Mesodermal cell (in vitro differentiated cells): Measurements from ENCODE around the gene MTFR1L.

Source experiments
- H3K27ac ChIP-seq: 2 replicates; pipeline ENCODE4 v1.7.0; 2013; ENCODE audit warnings: mild to moderate bottlenecking, low read depth, low read length, moderate library complexity; ENCODE audit not compliant: severe bottlenecking
- H3K36me3 ChIP-seq: 2 replicates; pipeline ENCODE4 v1.7.1; 2013; ENCODE audit warnings: mild to moderate bottlenecking, low read length, moderate library complexity; ENCODE audit not compliant: control insufficient read depth, insufficient read depth
- H3K4me1 ChIP-seq: one replicate; pipeline ENCODE4 v1.7.1; 2013; ENCODE audit warnings: mild to moderate bottlenecking, low read length; ENCODE audit not compliant: insufficient read depth, control insufficient read depth, poor library complexity, severe bottlenecking
- H3K4me3 ChIP-seq: 2 replicates; pipeline ENCODE4 v1.7.0; 2013; ENCODE audit warnings: low read length, control low read depth, mild to moderate bottlenecking; ENCODE audit not compliant: insufficient read depth, poor library complexity, severe bottlenecking; ENCODE audit errors: extremely low read depth
- H3K9me3 ChIP-seq: 2 replicates; pipeline ENCODE4 v1.7.1; 2013; ENCODE audit warnings: mild to moderate bottlenecking, low read length, moderate library complexity; ENCODE audit not compliant: control insufficient read depth
- WGBS, 2 experiments: methylation state at CpG; one replicate each; pipeline ENCODE4 v1.1.5; 2013; ENCODE audit warnings: missing lambda C conversion rate in 2 of 2; ENCODE audit not compliant: insufficient coverage in 2 of 2; 5-methylcytosine and 5-hydroxymethylcytosine counted together

MTFR1L gene

DNA sequence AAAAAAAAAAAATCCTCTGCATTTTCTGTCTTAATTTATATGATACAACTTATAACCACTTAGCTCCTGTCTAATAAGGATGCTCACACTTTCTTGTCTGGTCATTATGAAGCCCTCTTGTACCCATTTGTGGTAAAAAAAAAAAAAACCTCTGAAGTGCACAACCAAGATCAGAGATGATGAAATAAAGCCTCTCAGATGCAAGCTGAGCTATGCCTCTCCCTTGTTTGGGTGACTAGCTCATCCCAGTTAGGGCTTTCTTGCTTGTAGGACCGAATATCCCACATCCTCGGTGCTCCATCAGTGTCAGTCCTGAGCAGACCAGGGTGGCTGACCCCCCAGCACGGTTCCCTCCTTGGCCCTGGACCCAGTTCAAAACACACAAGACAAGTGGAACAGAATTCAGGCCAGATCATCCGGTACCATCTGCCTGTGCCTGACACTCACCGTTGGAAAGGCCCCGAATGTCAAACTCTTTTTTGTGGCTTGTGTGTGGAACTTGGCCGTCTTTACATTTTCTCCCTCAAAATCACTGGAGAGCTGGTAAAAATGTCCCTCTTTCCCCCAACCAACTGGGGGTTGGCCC lies 26.1 kb upstream of the MTFR1L start:
- Histone ChIP-seq H3K4me3 (no peak overlapping the region), H3K4me1 (peaks cover 4% of the 10 kb centered on the region), H3K36me3 (no peaks in the 10 kb centered on the region), H3K9me3 (no peaks in the 10 kb centered on the region), H3K27ac (no peak overlapping the region)
- WGBS, 2 experiments, result 91 to 92% methylated on average over 7 of the region's 7 CpGs

DNA sequence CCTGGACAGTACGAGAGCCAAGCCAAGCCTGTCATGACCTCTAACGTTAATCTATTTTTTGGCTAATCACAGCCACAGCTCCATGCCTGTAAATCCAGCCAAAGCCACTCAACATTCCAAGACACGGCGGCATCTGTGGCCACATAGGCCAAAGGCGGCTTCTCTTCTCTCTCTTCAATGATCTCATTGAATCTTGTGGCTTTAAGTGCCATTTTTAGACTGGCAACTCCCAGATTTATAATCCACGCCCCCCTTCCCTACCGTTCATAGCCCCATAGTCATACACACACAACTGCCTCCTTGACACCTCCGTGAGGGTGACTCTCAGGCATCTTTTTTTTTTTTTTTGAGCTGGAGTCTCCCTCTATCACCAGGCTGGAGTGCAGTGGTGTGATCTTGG lies 25.4 kb upstream of the MTFR1L start:
- Histone ChIP-seq H3K9me3 (no peaks in the 10 kb centered on the region), H3K4me1 (peaks cover 6% of the 10 kb centered on the region), H3K4me3 (no peak overlapping the region), H3K36me3 (no peaks in the 10 kb centered on the region), H3K27ac (no peak overlapping the region)
- 92 to 95% methylated on average over 8 of the region's 8 CpGs for WGBS, 2 experiments

DNA sequence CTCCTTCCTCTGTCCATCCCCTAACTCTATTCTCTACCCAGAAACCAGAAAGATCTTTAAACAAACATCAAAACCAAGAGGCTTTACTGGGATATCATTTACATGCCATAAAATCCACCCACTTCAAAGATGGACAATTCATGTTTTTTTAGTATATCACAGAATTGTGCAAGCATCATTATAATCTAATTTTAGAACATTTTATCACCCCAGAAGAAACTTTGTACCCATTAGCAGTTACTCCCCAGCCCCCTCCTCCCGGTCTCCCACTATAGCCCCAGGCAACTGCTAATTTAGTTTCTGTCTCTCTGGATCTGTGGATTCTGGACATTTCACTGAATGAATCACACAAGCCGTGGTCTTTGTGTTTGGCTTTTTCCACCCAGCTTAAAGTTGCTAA lies 24.5 kb upstream of the MTFR1L start:
- WGBS, 2 experiments, result 86 to 96% methylated on average over 1 to 2 of the region's 2 CpGs
- Histone ChIP-seq H3K4me3 (no peak overlapping the region), H3K4me1 (peaks cover 10% of the 10 kb centered on the region), H3K27ac (no peak overlapping the region), H3K36me3 (no peaks in the 10 kb centered on the region), H3K9me3 (no peaks in the 10 kb centered on the region)

DNA sequence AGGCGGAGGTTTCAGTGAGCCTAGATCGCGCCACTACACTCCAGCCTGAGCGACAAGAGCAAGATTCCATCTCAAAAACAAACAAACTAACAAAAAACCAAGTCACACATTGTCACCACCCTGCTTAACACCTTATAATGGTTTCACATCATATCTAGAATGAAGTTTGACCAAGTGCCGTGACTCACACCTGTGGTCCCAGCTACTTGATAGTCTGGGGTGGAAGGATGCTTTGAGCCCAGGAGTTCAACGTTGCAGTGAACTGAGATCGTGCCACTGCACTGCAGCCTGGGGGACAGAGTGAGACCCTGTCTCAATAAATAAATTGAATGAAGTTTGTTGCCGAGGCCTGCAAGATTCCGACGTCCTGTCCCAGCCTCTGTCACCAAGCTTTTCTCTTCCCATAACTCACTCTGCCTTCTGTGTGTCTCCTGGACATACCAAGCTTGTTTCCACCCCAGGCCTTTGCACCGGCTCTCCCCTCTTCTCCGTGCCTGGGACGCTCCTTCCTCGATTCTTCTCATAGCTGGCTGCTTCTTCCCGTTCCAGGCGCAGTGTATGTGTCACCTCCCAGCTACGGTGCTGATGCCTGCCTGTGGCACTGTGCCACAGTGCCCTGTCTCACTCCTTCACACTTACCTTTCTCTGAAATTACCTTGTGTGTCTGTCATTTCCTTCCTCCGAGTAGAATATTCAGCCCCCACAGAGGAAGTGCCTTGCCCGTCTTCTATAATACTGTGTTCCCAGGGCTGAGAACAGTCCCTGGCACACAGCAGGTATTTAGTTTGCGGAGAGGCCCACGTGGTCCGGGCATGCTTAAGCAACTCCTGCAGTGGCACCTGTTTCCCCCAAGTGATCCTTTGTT lies 23.6 kb upstream of the MTFR1L start:
- Histone ChIP-seq H3K9me3 (no peaks in the 10 kb centered on the region), H3K4me1 (peaks cover 15% of the 10 kb centered on the region), H3K4me3 (no peak overlapping the region), H3K27ac (no peak overlapping the region), H3K36me3 (no peaks in the 10 kb centered on the region)
- WGBS, 2 experiments, result 86 to 90% methylated on average over 20 to 22 of the region's 22 CpGs

DNA sequence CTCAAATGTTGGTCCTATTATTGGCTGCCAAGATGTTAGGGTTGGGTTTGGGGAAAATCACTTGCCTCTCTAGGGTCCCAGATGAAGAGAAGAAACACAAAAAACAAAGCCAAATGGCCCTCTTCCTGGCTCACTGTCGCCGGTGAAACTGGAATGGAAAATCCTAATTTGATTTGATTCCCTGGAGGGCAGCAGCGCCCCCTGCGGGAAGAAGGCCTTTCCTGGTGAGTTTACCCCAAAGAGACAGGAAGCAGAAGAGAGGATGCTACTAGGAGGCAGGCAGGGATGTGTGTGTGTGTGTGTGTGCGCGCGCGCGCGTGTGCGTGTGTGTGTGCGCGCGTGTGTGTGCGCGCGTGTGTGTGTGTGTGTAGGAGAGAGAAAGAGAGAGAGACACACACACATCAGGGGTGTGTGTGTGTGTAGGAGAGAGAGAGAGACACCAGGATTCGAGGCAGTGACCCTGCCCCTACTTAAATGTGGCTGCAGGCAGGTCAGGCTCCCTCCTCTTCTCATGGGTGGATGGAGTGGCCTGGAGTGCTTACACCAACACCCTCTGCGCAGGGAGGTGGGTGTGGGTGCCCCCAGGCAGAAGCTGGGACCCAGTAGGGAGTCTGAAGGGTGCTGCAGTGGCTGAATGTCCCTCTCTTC lies 22.8 kb upstream of the MTFR1L start:
- WGBS, 2 experiments, result 7 to 18% methylated on average over 3 to 14 of the region's 19 CpGs
- H3K27ac ChIP-seq, result no peak overlapping the region
- H3K9me3 ChIP-seq, result no peaks in the 10 kb centered on the region
- H3K4me3 ChIP-seq, result no peak overlapping the region
- no peaks in the 10 kb centered on the region for H3K36me3 ChIP-seq
- H3K4me1 ChIP-seq, result peaks cover 15% of the 10 kb centered on the region

DNA sequence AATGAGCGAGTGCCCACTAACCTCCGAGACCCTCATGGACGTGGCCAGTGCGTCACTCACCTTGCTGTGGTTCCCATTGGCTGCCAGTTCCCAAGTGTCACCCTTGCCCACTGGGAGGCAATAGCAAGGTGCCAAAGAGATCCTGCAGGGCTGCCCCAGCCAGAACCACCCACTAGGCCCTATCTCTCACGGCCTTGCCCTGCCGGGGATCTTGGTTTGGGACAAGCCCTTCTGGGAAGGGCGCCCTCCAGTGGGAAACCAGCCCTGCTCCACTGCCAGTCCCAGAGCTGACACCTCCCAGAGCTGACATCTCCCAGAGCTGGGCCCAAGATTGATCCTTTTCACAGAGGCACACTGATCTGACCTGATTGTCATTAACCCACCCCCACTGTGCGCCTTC lies 21.8 kb upstream of the MTFR1L start:
- H3K27ac ChIP-seq, result no peak overlapping the region
- no peaks in the 10 kb centered on the region for H3K36me3 ChIP-seq
- no peak overlapping the region for H3K4me3 ChIP-seq
- H3K9me3 ChIP-seq, result no peaks in the 10 kb centered on the region
- H3K4me1 ChIP-seq, result peaks cover 17% of the 10 kb centered on the region
- 63 to 85% methylated on average over 5 of the region's 8 CpGs for WGBS, 2 experiments

DNA sequence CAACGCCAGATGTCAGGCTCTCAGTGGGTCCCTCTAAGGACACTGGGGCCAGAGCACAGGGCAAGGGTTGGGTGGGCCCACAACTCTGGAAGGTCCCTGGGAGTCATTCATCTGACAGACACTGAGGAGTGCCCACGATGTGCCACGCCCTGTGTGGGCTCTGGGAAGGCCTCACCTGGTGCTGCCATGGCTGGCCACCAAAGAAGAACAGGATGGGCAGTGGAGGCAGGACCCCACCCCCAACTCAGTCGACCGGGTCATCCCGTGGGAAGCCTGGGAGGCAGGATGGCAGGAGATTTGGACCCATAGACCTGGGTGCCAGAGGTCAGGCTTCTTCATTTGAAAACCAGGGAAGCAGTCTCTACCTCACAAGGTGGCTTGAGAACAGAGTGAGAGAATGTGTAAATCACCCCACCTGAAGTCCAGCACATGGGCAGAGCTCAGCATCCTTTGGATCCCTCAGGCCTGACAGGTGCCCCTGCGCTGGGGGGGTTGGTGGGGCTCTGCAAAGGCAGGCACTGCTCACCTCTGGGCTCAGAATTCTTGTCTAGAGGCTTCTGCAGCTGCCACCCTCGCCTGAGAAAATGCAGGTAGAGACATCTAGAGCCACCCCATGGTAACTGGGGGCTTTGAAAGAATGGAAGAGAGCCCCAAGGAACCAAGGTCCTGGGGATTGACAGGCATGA lies 20.9 kb upstream of the MTFR1L start:
- WGBS, 2 experiments, result 86 to 92% methylated on average over 5 to 8 of the region's 8 CpGs
- H3K9me3 ChIP-seq, result no peaks in the 10 kb centered on the region
- no peak overlapping the region for H3K27ac ChIP-seq
- no peak overlapping the region for H3K4me3 ChIP-seq
- peaks cover 19% of the 10 kb centered on the region for H3K4me1 ChIP-seq
- no peaks in the 10 kb centered on the region for H3K36me3 ChIP-seq

DNA sequence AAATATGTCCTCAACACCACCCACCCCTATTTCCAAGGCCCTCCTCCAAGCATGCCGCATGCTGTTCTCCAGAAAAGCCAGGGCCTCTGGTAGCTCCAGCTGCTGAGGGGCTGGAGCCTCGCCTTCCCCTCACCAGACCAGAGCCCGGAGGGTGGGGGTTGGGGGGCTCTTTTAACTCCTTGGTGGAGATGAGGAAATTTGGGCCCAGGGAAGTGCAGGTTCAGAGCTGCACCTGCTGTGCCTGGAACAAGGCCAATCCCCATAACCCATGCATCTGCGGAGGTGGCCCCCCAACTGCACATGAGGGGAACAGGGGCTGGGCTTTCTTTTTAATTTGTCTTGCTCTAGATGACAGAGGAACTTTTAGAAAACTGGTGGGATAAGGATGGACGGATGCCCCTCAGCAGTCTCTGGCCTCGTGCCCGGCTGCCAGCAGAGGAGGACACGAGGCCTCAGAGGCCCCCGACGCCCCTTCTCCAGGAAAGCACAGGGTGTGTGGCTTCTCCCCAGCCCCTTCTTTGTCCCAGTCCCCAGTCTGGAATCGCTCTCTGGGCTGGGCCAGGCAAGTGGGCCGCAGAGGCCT lies 20.3 kb upstream of the MTFR1L start:
- no peaks in the 10 kb centered on the region for H3K36me3 ChIP-seq
- peak overlapping the region; percentile 24 for H3K4me3 ChIP-seq
- no peaks in the 10 kb centered on the region for H3K9me3 ChIP-seq
- 37 to 43% methylated on average over 9 to 11 of the region's 12 CpGs for WGBS, 2 experiments
- peaks cover 24% of the 10 kb centered on the region for H3K4me1 ChIP-seq
- peak overlapping the region; percentile 66 for H3K27ac ChIP-seq

DNA sequence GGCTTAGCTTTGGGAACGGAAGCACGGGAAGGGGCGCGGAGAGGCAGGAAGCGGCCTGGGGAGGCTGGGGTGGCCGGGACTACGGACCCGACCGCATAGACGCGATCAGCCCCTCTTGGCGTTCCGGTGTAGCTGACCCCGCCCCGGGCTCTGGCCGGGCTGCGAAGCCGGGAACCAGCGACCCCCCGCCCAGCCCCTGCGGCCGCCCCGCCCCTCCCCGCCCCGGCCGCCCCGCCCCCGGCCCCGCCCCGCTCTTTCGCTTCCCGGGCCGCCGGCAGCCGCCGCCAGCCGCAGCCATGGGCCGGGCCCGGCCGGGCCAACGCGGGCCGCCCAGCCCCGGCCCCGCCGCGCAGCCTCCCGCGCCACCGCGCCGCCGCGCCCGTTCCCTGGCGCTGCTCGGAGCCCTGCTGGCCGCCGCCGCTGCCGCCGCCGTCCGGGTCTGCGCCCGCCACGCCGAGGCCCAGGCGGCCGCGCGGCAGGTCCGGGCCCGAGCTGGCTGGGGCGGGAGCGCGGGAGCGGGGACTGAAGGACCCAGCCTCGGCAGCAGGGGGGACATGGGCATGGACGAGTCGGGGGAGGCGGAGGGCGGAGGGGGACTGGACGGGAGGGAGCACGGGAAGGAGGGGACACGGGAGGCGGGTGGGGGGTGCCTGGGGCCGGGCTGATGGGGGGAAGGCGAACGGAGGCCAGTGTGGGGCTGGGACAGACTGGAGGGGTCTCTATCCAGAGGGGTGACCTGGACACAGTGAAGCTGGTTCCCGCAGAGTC lies 19.6 kb upstream of the MTFR1L start, which contains the start of gene SELENON:
SELENON (plus strand) TSS at position 259 of the 768 bp plus-strand sequence; CDS start at position 297, 38 bp downstream.
- Histone ChIP-seq H3K27ac (peak within 1 kb of the TSS; percentile 66), H3K4me3 (peak within 1 kb of the TSS; percentile 54), H3K9me3 (no peaks in the 10 kb centered on the region), H3K4me1 (peaks cover 21% of the 10 kb centered on the region), H3K36me3 (no peaks in the 10 kb centered on the region)
- 1 to 2% methylated on average over 24 to 28 of the region's 91 CpGs for WGBS, 2 experiments
